ENCODE results near the gene HOXC6.
A peak's percentile ranks its signal among the peaks of the same experiment; 100 is the strongest.

The HOXC6 gene

DNA sequence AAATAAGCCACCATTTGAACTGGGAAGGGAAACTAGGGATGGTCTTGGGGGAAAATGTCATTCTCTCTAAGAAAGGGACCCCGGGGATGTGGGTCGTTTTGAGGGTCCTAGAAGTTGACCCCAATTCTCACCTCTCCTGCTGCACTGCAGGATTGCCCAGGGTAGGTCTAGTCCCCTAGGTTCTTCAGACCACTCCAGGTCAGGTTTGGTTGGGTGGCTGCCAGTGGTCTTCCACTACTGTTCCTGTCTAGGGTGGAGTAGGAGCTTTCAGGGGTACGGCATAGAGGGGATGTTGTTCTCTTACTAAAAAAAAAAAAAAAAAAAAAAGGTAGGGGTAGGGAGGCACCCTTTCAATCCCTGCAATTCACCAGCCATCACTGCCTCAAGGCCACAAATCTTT, 12.2 kb upstream of the HOXC6 start:
- no peak for DNase-seq

DNA sequence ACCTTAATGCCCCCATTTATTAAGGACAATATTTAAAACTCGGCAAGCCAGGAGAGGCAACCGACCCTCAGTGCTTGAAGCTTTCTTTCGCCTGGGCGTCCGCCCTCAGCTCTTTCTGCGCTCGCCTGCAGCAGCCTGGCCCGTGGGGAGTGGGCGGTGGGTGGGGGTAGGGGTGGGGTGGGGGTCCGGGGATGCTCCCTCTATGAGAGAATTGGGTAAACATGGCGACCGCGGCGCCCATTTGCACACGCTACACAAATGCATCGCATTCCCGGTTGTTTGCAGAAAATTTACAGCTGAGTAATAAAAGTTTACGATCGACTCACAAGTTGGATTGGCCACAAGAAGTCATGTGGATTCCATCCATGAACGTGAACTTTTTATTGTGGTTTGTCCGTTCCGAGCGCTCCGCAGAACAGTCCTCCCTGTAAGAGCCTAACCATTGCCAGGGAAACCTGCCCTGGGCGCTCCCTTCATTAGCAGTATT, 11.7 kb upstream of the HOXC6 start:
- no peak for DNase-seq

DNA sequence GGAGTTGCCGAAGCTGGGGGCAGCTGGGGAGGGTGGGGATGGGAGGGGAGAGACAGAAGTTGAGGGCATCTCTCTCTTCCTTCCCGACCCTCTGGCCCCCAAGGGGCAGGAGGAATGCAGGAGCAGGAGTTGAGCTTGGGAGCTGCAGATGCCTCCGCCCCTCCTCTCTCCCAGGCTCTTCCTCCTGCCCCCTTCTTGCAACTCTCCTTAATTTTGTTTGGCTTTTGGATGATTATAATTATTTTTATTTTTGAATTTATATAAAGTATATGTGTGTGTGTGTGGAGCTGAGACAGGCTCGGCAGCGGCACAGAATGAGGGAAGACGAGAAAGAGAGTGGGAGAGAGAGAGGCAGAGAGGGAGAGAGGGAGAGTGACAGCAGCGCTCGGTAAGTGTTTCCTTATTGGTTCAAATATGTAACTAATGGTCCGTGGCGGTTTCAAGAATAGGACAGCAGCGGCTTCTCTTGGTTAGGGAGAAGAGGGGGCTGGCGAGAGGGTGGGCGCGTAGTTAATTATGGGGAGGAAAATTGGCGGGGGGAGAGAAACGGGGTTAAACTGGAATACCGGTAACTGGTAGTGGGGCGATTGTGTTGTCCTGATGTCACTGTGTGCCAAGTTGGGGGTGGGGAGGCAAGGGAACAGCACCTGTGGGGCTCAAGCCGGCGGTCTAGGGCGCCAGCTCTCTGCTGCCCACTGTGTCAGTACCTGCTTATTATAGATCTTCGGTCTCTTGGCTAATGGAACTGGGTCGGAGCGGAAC, 11.0 kb upstream of the HOXC6 start:
- no peak for DNase-seq

DNA sequence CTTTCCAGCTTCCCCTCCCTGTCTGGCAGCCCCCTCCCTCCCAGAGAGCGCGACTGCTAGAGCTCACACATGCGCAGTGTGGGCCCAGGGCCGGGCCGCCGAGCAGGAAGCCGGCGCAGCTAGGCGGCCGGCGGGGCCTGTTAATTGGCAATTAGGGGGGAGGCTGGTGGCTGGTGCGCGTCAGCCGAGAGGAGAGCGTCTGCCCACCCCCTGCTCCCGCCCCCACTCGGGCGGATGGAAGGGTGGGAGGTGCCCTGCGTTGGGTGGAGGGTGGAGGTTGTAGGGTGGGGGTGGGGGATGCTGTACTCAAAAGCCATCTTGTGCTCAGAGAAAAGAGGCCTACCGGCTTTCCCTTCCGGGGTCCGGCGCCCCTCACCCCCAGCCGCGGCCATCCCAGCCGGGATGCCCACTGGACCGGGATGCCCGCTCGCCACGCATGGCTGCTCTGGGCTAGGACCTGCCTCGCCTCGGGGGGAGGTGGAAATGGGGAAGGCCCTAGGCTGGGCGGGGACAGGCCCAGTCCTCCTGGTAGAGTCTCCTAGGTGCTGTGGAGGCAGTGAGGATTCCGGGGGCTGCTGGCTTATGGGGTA, 10.3 kb upstream of the HOXC6 start:
- peak; percentile 83 for DNase-seq

DNA sequence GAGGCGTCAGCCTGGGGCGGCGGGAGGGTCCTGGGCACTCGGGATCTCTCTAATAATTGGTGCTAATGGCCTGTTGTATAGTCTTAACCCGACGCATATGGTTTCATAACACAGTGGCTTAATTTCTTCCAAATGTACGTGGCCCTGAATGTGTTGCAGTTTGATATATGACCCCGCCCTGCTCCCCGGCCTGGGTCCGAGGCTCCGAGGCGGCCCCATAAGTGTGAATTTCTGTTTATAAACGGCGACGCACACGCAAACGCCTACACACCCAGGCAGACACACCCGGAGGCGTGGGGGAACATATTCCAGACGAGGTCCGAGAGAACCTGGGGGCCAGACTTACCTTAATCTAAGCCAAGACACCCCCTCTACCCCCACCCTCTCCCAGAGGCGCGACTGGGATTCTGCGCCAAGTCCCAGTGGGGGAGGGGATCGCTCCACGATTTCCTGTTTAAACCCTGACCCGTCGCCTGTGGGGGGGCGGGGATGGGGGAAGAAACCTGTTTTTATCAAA, 9.7 kb upstream of the HOXC6 start:
- no peak for DNase-seq

DNA sequence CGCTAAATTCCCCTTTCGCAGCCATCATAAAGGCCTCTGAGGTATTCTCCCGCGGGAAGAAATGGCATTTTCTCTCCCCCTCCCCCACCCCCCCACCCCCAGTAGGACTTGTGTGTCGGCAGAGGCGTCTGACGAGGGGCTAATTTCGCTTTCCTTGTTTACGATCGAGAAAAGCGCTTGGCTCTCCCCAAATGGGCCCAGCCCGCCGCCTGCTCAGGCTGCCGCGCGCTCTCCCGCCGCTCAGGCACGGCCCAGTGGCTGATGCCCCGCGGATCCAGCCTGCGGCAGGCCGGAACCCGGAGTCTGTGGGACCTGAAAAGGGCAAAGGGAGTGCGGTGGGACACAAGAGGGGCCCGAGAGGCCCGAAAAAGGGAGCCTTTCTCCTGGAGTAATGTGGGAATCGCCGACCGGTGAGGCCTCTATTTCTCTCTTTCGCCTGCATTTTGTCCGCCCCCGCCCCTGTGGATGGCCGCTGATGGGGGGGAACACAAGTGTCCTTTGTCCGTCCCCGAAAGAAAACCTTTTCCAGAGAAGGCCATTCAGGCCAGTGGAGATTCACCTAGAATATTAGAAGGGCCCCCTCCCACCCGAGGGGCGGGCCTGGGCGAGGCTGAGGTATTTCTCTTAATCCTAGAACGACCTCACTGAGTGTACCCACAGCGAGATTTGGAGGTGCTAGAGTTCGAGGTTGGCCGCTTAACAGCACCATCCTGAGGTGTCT, 9.0 kb upstream of the HOXC6 start:
- DNase-seq, result no peak

DNA sequence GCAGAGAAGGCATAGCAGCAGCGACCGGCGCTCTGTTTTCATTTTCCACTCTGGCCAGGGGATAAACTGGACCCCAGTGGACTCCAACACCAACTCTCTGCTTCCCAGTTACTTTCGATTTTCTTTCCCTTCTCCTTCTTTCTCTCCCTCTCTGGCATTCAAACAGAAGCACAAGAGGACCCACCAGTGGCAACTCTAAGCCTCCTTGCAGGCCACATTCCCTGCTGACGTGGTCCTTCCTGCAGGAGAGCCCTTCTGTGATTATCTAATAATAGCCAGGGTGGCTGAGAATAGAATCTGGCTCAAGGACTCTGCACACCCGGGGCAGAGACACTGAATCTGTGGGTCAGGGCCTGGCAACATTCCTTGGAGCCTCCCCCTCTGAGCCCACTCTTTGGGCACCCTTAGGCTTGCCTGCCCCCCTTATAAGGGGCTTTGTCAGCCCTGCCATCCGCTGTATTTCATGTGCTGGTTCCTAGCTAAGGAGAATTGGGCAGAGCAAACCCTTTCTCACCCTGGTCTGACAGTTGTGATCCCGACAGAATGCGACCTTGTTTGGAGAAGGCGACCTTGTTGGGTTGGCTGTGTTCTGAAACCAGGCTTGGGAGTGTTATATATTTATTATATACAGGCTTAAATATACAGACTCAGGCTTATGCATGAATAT, 8.2 kb upstream of the HOXC6 start:
- DNase-seq, result no peak

DNA sequence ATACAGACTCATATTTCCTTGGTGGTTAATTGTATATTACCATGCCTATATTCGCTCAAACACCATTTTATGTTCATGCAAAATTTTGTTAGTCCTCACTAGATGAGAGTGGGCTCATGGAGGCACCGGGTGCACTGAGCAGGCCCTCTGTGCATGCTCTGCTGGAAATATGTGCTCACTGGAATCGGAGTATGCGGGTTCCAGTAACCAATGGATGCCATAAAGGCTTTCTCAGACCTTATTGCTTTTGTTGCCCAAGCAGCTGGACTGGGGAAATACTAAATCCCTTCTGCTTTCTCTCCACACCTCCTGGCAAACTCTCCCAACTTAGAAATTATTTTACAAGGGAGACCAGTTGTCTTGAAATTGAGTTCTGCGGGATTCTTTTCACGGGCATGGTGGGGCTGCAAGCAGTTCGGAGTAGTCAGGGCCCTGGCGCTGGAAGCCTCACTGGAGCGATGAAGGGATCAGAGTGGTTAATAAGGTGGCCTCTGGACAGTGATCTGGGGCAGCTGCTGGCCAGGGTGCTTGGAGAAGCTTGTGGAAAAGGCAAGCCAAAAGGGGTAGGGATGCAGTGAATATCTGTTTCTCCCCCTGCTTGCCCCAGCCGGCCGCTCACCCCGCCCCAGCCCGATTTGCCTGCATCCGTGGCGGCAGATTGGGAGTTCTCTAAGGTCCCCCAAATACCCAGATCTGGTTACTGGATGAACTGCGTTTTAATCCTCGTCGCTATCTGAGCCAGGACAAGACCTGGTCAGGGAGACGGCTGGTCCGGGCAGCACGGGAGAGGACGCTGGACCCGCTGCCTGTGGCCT, 7.4 kb upstream of the HOXC6 start:
- no peak for DNase-seq

DNA sequence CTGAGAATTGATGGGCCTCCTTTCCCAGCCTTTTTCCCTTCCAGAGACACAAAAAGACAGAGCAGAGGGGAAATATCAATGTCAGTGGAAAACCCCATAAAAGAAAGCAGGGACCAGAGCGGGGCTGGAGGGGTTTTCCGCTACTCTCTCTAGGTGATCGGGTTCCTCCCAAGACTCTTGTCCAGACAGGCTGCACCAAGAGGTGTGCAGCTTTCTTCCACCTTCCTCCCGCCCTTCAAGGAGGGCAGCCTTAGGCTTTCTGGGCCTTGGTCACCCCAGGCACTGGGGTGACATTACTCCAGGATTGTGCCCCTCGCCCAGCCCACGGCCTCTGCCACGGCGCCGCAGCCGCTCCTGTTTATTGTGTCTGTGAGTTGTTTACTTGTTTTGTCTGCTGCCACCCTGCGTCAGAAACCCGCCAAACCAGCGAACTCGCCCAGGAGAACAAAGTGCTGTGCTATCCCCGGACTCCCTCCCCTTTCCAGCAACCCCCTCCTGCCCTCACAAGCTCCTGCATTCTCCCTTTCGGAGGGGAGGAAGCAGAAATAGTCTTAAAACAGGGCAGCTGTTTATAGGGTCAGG, 6.7 kb upstream of the HOXC6 start:
- no peak for DNase-seq

DNA sequence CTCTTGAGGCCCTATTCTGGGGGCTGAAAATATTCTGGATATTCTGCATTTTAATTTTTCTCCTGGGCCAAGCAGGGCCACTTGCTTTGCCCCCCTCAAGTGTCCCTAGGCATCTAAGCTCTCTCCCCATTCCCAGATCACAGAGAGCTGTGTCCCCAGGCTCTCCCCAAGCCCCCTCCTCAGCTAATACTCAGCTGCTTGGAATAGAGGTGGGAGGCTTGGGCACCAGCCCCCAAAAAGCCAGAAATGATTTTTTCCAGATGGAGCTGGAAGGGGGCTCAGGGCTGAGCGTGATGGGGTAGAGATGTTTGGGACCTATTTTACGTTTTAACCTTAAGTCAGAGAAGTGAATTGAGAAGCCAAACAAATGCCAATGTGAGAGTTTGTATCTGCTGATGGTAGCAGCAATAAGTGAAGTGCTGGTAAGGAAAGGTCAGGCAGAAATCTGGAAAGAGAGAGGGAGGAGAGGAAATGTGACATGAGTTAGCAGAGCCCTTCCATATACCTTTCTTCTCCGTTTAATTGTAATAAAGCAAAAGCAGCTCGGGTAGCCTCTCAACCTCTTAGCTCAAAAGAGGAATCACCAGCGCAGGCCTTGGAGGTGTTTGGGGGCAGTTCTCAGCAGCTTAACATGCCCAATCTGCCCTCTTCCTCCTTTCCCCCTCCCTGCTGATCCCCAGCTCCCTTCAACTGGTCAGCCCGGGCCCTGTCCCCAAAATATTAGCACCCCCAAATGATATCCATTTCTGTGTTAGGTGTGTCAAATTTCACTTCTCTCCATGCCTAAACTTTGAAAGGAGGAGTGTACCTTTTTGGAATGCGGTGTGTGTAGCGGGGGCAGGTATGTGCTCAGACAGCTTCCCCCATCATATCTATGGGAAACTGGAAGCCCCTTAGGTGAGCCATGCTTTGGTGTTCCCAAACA, 5.0 kb upstream of the HOXC6 start:
- DNase-seq, result no peak

DNA sequence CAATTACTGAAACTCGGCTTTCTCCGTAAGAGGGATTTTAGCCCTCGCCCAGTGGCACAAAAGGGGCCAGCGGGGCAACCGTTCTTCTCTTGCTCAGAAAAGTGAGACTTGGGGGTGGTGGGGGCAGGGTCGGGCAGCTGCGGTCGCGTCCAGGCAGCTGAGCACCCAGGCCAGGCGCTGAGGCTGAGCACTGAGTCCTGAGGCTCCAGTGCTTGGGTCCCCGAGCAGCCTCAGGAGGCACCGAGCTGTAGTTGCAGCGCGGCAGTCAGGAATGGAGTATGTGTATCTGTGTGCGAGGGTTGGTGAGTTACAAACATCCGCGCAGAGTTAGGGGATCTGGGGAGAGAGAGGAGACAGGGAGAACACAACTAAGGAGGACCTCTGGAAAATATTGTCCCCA, 4.1 kb upstream of the HOXC6 start:
- DNase-seq, result no peak

DNA sequence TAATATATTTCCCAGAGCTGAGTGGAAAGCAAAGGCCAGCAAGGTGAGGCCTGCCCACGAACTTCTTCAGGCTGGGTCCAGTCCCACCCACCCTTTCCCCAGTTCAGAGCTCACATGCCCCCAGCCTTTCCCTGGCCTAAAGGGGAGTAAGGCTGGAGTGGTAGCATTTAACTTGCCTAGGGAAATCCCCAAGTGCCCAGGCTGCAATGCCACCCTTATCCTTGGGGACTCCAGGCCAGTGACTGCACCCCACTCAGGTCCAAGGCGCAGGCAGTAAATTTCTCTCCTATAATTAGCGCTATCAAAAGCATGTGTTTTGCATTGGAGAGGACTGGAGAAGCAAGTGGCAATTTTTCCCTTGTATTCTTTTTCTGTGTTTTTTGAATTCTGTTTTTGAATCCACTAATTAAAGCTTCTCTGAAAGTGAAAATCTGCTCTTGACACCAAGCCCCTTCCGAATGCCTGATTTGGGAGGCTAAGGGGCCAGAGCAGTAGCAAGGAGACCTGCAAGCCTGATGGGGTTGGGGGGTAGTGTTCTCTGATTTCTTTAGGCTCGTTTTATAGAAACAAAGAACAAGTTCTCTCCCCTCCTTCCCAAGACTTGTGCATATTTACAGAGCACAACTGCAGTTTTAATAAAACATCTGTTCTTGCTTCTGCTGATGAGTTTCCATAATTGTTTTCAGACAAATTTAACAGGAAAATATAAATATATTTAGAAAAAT, 3.5 kb upstream of the HOXC6 start:
- DNase-seq, result no peak

DNA sequence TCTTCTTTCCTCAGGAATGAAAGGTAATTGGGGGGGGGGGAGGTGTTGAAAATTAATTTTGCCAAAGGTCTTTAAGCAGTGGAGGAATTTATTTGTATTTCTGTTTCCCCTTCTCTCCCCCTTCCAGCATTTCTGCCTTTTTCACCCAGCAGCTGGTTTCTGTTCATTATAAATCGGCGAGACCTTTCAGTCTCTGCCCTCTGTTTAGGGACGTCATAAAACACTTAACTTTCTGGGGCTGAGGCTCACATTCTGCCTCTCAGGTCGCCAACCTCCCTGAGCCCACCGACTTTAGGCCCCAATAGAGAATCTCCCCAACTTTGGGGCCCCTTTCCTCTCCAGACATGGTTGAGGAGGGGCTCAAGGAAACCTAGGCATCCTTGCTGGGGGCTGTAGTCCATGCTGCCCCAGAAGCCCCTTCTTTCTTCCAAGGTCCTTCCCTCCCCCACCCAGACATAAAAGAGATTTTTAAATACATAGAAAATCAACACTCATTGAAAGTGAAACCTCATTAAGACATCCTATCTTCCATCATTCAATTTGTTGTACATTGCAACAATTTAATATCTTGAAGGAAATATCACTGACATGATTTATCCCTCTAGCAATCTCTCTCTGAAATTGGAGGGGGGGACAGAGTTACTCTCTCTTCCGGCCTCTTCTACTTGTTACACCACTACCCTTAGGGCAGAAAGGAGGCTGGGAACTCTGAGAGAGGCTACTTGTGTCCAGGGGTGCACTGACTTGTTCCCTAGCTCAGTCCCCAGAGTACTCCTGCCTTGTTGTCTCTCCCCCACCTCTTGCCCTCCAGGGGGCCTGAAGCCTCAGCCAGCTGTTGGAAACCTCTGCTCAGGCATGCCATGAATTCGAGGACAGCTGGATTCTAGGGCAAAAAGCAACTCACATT, 2.5 kb upstream of the HOXC6 start:
- no peak for DNase-seq

DNA sequence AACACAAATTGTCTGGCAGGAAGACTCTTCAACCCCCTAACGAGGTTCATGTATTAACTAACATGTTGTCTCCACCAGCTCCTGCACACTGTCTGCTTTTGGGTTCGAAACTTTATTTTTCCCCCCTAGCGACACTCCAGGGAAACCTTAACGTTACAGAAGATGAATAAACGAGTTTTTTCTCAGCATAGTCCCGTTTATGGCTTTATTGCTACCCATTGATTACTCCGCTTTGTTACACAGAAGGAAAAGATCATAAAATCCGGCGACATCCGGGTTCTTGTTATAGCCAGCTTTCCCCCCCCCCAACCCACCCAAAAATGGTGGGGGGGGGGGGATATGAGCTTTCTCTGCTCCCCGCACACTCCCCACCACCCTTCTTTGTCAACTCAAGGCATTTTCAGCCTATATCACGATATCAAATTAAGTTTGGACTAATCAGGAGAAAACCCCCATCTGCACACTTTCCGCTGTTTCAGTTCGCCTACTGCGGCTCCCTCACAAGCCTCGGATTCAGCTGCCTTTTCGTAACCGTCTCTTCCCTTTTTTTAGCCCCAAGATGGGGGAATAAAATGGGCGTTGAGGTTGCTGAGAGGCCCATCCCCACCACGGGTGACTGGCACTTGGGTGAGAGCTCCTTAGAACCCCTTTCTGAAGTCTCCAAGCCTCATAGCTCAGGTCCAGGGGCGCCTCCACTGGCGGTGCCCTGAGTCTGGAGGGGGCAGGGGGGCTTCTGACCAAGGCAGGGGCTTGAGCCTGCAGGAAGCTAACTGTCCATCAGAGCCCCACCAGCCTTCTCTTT, 1.4 kb upstream of the HOXC6 start:
- no peak for DNase-seq

DNA sequence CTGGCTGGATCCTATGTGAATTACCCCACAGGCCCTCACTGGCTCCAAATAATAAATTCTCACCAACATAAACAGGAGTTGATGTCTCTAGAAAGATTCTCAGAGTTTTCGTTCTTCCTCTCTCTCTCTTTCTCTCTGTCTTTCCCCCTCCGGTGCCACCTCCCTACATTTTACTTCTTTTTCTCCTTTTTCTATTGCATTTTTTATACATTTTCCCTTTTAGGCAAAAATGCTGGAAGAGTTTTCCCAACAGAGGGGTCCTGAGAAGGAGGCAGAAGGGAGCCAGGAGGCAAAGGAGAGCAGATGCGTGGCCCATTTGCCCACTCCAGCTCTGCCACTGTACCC, 826 bp upstream of the HOXC6 start:
- DNase-seq, result no peak

DNA sequence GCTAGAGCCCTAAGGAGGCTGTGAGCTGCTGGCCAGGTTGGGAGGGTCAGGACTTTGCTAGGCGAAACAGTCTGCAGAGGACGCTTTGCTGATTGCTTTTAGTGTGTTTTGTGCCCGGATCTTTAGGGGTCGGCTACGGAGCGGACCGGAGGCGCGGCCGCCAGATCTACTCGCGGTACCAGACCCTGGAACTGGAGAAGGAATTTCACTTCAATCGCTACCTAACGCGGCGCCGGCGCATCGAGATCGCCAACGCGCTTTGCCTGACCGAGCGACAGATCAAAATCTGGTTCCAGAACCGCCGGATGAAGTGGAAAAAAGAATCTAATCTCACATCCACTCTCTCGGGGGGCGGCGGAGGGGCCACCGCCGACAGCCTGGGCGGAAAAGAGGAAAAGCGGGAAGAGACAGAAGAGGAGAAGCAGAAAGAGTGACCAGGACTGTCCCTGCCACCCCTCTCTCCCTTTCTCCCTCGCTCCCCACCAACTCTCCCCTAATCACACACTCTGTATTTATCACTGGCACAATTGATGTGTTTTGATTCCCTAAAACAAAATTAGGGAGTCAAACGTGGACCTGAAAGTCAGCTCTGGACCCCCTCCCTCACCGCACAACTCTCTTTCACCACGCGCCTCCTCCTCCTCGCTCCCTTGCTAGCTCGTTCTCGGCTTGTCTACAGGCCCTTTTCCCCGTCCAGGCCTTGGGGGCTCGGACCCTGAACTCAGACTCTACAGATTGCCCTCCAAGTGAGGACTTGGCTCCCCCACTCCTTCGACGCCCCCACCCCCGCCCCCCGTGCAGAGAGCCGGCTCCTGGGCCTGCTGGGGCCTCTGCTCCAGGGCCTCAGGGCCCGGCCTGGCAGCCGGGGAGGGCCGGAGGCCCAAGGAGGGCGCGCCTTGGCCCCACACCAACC, 1.5 kb downstream of the HOXC6 start:
- DNase-seq, result no peak

DNA sequence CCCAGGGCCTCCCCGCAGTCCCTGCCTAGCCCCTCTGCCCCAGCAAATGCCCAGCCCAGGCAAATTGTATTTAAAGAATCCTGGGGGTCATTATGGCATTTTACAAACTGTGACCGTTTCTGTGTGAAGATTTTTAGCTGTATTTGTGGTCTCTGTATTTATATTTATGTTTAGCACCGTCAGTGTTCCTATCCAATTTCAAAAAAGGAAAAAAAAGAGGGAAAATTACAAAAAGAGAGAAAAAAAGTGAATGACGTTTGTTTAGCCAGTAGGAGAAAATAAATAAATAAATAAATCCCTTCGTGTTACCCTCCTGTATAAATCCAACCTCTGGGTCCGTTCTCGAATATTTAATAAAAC, 2.2 kb downstream of the HOXC6 start:
- DNase-seq, result no peak
